Fibroblast of skin of abdomen (primary cell): ENCODE measurements around the gene OR4X1. TPM values are rescaled to one million over a fixed set of nuclear protein-coding genes. Genes with fewer than 3 reads are reported as not detected.
"Not testable (repeated sequence)": the region's sequence is repeated elsewhere in the genome, so short reads cannot be mapped to it uniquely, and the experiment has no call there.

Experiments used
- DNase-seq: peaks from one replicate; pipeline ENCODE4 v3.0.0-alpha.2; 2013
- polyA plus RNA-seq, 2 experiments: library from polyadenylated mRNA; unstranded; fragments of 120-200 nt; gene quantifications; one replicate each; pipeline ENCODE4 v1.2.1, GENCODE V29; 2013; ENCODE audit not compliant: insufficient read length in 2 of 2

Gene OR4X1, protein sequence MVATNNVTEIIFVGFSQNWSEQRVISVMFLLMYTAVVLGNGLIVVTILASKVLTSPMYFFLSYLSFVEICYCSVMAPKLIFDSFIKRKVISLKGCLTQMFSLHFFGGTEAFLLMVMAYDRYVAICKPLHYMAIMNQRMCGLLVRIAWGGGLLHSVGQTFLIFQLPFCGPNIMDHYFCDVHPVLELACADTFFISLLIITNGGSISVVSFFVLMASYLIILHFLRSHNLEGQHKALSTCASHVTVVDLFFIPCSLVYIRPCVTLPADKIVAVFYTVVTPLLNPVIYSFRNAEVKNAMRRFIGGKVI
- not detected for polyA plus RNA-seq (2013, experiment 1 of 2; ENCODE audit: insufficient read length)
- polyA plus RNA-seq (2013, experiment 2 of 2; ENCODE audit: insufficient read length): not detected

DNA sequence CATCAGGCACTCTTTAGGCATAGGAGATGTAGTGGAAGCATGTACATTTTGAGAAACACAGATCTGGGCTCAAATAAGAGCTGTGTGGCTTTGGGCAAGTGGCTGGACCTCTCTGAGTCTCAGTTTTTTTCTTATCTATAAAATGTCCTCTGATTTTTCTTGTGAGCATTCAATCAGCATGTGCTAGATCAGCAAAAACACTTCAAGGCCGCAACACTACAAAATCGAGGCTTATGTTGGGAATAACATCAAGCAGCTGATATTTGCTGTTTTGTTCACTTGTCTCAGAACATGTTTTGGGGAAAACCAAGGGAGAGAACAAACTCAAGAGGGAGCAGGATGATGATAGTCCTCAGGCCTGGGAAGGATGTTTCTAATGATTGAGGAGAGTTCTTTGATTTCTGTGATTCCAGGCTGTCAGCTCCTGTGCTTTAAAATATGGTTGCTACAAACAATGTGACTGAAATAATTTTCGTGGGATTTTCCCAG is at the start of gene OR4X1:
TSS of gene OR4X1 (plus strand) at position 439 of the 489 bp plus-strand sequence. CDS start at position 439, 0 bp downstream.
- DNase-seq: no peak

DNA sequence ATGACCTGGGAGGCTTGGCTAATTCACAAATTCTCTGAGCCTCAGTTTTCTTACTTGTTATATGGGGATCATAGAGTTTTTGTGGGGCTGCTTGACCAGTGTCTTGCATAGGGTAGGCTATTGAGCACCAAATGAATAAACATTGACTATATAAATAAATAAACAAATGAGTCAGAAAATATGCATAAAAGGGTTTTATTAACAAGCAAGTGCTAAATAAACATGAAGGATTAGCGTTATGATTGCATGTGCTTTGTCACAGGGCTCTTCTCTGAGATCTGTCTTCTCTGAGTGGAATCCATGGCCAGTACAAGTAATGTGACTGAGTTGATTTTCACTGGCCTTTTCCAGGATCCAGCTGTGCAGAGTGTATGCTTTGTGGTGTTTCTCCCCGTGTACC is 47.2 kb upstream of the OR4X1 start, which contains the start of gene OR4B1:
TSS of gene OR4B1 (plus strand) at position 301 of the 400 bp plus-strand sequence. CDS start at position 301, 0 bp downstream.
- no peak for DNase-seq

DNA sequence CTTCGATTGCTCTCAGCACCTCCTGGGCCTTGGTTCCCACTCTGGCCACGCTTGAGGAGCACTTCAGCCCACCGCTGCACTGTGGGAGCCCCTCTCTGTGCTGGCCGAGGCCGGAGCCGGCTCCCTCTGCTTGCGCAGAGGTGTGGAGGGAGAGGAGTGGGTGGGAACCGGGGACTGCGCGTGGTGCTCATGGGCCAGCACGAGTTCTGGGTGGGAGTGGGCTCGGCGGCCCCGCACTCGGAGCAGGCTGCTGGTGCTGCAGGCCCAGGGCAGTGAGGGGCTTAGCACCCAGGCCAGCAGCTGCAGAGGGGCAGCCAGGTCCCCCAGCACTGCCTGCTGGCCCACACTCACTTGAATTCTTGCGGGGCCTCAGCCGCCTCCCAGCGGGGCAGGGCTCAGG is 34.9 kb upstream of the OR4X1 start:
- DNase-seq: no peak

DNA sequence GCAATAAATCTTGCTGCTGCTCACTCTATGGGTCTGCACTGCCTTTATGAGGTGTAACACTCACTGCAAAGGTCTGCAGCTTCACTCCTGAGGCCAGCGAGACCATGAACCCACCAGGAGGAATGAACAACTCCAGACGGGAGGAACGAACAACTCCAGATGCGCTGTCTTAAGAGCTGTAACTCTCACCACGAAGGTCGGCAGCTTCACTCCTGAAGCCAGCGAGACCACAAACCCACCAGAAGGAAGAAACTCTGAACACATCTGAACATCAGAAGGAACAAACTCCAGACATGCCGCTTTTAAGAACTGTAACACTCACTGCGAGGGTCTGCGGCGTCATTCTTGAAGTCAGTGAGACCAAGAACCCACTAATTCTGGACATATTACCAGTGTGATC is 33.6 kb upstream of the OR4X1 start:
- DNase-seq: not testable (repeated sequence)

DNA sequence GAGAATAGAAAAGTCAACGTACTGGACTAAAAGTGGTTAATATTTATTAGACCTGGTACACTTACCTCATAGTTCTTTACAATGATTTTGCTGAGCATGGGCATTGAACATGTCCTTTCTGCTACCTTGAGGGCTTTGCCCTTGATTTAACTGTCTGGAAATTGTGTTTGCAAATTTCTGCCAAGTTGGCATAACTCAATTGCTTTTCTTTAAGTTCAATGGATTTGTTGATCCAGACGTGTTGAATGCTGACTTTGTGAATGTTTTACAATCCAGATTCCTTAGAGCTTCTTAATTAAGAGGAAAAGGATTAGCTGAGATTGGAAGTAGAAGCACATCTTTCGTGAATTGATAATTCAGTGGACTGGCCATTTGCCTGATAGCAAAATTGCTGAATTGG is 25.9 kb upstream of the OR4X1 start:
- no peak for DNase-seq

DNA sequence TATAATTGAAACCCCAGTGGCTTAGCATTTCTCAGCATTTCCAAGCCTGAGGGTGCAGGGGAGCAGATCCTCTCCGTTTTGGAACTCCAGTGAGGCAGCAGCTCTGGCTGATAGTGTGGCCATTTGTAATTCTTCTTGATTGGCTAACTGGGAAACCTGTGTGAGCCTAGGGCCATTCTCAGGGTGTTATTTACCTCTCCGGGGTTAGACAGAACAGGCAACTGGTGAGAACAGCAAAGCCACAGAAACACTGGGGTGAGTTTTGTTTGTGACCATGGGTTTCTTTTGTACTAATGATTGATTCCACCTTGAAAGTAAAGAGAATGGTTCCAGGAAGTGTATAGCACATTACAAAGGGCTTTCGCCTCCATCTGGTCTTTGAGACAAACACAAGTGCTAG is 21.2 kb upstream of the OR4X1 start:
- DNase-seq: no peak

DNA sequence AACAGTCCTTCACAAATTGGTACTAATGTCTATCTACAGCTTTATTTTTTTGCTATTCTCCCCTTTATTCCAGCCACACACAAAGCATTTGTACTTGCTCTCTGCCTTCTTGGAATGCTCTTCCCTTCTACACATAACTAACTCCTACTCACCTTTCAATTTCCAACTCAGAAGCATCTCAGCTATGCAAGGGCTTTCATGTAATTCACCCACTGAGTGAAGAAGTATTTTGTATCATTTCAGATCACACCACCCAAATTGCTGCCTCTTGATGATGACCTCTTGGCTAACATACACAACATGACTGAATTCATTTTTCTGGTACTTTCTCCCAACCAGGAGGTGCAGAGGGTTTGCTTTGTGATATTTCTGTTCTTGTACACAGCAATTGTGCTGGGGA is 18.9 kb upstream of the OR4X1 start, which contains the start of gene OR4X2:
TSS of gene OR4X2 (plus strand) at position 301 of the 400 bp plus-strand sequence. CDS start at position 301, 0 bp downstream.
- no peak for DNase-seq

DNA sequence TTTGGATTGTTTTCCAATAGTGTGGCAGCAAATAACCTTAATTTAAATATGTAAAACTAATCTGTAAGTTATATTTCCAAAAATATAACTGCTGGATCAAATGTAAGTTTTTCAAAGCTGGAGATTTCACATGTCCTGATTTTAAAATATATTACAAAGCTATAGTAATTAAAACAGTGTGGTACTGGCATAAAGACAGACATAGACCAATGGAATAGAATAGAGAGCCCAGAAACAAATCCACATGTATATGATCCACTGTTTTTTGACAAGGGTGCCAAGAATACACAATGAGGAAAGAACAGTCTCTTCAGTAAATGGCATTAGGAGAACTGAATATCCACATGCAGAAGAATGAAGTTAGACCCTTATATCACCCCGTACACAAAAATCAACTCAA is 14.8 kb upstream of the OR4X1 start:
- no peak for DNase-seq

DNA sequence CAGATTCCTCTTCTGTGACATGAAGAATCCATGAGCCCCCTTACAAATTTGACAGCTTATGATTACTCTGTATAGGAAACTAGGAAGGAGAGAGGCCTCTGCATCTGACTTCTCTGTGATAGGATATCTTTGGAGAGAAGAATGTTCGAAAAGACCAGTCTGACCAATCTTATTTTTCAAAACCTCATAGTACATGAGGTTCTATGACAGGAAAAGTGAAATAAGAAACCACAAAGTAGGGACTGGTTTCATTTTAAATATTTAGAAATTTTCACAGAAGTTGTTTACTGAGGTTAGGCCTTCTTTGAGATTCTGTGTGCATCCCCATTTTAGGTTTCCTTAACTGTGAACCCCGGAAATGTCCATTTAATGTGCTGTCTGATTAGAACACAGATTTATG is 2.1 kb upstream of the OR4X1 start:
- no peak for DNase-seq

DNA sequence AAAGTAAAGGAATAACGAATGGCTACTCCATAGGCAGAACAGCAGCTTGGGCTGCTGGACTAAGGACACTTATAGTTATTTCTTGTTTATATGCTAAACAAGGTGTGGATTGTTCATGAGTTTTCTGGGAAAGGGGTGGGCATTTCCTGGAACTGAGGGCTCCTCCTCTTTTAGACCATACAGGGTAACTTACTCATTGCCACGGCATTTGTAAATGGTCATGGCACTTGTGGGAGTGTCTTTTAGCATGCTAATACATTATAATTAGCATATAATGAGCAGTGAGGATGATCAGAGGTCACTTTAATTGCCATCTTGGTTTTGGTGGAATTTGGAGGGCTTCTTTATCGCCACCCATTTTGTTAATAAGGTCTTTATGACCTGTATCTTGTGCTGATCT is 7.0 kb downstream of the OR4X1 start:
- no peak for DNase-seq

DNA sequence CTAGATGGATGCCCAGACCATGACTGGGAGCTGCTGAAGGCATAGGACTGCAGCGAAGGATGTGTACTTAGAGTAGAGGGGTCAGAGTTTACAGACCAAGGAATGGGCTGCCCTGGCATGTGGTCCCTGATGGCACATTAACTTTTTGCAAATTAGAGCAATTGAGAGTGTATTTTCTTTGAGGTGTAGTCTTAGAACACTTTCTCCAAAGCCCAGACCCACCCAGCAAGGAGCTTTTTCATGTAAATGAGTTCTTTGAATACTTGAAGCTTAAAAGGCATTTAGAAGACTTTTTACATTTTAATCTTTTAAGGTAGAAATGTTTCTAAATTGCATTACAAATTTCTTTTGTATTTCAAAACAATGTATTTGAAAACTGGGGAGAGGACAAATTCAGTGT is 8.9 kb downstream of the OR4X1 start:
- DNase-seq: no peak

DNA sequence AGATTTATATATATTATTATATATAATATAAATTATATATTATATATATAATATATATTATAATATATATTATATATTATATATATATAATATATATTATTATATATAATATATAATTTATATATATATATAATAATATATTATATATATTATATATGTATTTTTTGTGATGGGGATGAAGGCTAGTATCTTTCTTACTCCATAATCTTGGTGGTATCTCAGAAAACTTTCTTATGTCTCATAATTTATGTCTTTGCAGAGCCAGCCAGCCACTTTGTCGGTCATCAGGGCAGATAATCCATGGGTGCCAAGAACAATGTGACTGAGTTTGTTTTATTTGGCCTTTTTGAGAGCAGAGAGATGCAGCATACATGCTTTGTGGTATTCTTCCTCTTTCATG is 42.3 kb downstream of the OR4X1 start, which contains the start of gene OR4S1:
TSS of gene OR4S1 (plus strand) at position 301 of the 400 bp plus-strand sequence. CDS start at position 301, 0 bp downstream.
- no peak for DNase-seq

DNA sequence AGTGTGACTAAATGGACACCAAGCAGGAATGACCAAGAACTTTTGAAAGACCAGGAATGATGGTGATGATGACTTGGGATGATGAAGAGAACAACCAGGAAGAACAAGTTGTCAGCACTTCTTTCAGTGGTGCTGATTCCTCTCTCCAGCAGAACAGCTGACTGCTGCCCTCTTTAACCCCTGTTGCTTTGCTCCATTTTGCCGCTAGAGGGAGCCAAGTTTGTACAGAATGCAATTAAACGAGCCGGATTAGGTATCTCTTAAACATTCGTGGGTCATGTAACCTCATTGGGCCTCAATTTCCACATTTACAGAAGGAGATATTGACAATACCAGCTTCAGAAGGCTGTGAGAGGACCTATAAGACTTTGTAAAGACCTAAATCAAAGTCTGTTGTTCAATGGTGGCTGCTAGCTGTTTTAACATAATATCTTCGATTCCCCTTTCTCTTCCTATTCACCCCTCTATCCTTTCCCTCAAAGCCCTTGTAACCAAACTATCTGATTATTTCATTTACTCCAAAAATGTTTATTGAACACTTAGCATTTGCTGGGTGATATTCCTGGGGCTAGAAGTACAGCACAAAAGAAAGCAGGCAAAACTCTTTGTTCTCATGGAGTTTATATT is 44.2 kb downstream of the OR4X1 start:
- DNase-seq: no peak

DNA sequence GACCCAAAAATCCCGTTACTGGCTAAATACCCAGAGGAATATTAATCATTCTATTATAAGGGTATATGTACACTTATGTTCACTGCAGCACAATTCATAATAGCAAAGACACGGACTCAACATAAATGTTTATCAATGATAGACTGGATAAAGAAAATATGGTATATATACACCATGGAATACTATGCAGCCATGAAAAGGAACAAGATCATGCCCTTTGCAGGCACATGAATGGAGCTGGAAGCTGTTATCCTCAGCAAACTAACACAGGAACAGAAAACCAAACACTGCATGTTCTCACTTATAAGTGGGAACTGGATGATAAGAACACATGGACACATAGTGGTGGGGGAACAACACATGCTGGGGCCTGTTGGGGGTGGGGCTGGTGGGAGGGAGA is 49.9 kb downstream of the OR4X1 start:
- not testable (repeated sequence) for DNase-seq
